Hematopoietic multipotent progenitor cell treated with erythropoietin and hydrocortisone succinate and interleukin-3 and kit ligand, for 6 days (in vitro differentiated cells): ENCODE results near the gene PDXK.

Experiments
- DNase-seq: peaks from one replicate; pipeline ENCODE4 v3.0.0-alpha.2; 2015

PDXK gene

GRCh38 chr21:43785134-43785533, 66.2 kb downstream of the PDXK start:
- DNase-seq: no peak

- peak; percentile 42 for DNase-seq
These were observed 67.4 kb downstream of the PDXK start for GRCh38 chr21:43786300-43786806.

- DNase-seq: no peak
These were observed 68.0 kb downstream of the PDXK start for GRCh38 chr21:43786807-43787440.

- DNase-seq: peak; percentile 92
These were observed 70.5 kb downstream of the PDXK start, which contains the start of gene RRP1 for GRCh38 chr21:43789276-43790009. TSS of gene RRP1 (plus strand) at chr21:43789577. CDS start at chr21:43789630, 53 bp downstream.

GRCh38 chr21:43790010-43790524, 71.1 kb downstream of the PDXK start:
- DNase-seq: no peak

GRCh38 chr21:43792406-43792805, 73.5 kb downstream of the PDXK start:
- DNase-seq: no peak

- no peak for DNase-seq
These were observed 74.3 kb downstream of the PDXK start for GRCh38 chr21:43793243-43793642.

- DNase-seq: no peak
These were observed 75.4 kb downstream of the PDXK start for GRCh38 chr21:43794311-43794710.

GRCh38 chr21:43794857-43795256, 75.9 kb downstream of the PDXK start:
- no peak for DNase-seq

- no peak for DNase-seq
These were observed 78.5 kb downstream of the PDXK start for GRCh38 chr21:43797415-43797814.

GRCh38 chr21:43797925-43798715, 79.2 kb downstream of the PDXK start:
- DNase-seq: no peak

GRCh38 chr21:43799301-43799840, 80.4 kb downstream of the PDXK start:
- DNase-seq: no peak

GRCh38 chr21:43800124-43800523, 81.2 kb downstream of the PDXK start:
- DNase-seq: no peak

GRCh38 chr21:43800566-43800965, 81.6 kb downstream of the PDXK start:
- no peak for DNase-seq

- no peak for DNase-seq
These were observed 82.3 kb downstream of the PDXK start for GRCh38 chr21:43801006-43801783.

- no peak for DNase-seq
These were observed 83.9 kb downstream of the PDXK start for GRCh38 chr21:43802713-43803313.

- no peak for DNase-seq
These were observed 84.8 kb downstream of the PDXK start for GRCh38 chr21:43803558-43804300.

GRCh38 chr21:43805275-43805800, 86.4 kb downstream of the PDXK start:
- DNase-seq: peak; percentile 76

- no peak for DNase-seq
These were observed 87.2 kb downstream of the PDXK start for GRCh38 chr21:43806017-43806710.

- DNase-seq: no peak
These were observed 89.4 kb downstream of the PDXK start for GRCh38 chr21:43808367-43808766.
